ENCODE data around the gene CNRIP1. TPM values are rescaled to one million over a fixed set of nuclear protein-coding genes. Genes with fewer than 3 reads are reported as not detected.

Gene CNRIP1
- total RNA-seq, 1 experiment from 2014 or later, result 1.4 TPM

- TF ChIP-seq, protein P1, sequence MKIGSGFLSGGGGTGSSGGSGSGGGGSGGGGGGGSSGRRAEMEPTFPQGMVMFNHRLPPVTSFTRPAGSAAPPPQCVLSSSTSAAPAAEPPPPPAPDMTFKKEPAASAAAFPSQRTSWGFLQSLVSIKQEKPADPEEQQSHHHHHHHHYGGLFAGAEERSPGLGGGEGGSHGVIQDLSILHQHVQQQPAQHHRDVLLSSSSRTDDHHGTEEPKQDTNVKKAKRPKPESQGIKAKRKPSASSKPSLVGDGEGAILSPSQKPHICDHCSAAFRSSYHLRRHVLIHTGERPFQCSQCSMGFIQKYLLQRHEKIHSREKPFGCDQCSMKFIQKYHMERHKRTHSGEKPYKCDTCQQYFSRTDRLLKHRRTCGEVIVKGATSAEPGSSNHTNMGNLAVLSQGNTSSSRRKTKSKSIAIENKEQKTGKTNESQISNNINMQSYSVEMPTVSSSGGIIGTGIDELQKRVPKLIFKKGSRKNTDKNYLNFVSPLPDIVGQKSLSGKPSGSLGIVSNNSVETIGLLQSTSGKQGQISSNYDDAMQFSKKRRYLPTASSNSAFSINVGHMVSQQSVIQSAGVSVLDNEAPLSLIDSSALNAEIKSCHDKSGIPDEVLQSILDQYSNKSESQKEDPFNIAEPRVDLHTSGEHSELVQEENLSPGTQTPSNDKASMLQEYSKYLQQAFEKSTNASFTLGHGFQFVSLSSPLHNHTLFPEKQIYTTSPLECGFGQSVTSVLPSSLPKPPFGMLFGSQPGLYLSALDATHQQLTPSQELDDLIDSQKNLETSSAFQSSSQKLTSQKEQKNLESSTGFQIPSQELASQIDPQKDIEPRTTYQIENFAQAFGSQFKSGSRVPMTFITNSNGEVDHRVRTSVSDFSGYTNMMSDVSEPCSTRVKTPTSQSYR (CRISPR knock-in tag; IDR thresholded peaks at IDR 0.05), result no peak
- TF ChIP-seq ZNF423 (CRISPR knock-in tag; IDR thresholded peaks at IDR 0.05), result no peak
- TF ChIP-seq, protein P2, sequence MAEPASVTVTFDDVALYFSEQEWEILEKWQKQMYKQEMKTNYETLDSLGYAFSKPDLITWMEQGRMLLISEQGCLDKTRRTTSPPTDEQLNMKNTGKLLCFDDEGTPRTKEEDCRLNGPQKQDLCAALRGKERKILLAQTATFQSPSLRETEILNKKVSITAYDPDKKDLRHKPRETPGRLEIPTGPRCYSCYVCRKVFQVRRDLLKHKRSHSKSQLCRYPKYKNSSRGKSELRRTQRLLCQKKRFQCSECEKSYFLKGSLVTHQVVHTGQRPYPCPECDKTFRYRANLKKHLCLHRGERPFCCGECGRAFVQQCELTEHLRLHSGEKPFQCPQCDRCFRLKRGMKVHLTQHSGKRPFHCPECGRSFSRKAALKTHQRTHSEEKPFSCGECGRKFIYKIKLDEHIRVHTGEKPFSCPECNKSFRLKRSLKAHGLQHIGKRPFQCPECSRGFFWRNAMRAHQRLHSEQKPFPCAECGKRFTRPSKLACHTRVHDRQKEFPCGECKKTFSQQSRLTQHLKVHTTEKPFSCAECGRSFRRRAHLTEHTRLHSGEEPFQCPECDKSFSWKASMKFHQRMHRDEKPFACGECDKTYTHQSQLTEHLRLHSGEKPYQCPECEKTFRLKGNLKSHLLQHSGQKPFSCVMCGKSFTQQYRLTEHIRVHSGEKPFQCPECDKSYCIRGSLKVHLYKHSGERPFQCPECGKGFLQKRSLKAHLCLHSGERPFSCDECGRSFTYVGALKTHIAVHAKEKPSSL (CRISPR knock-in tag; conservative IDR thresholded peaks at IDR 0.05), result no peak
- TF ChIP-seq IRF1 (CRISPR knock-in tag; IDR thresholded peaks at IDR 0.05), result no peak
- TF ChIP-seq NR3C1 (CRISPR knock-in tag; conservative IDR thresholded peaks at IDR 0.05; ENCODE audit: low read depth), result no peak
- TF ChIP-seq TP53 (CRISPR knock-in tag; IDR thresholded peaks at IDR 0.05), result no peak
- no peak for TF ChIP-seq GTF2I (CRISPR knock-in tag; conservative IDR thresholded peaks at IDR 0.05)
- TF ChIP-seq PRRX2 (CRISPR knock-in tag; IDR thresholded peaks at IDR 0.05), result no peak
These were observed 40.1 kb downstream of the CNRIP1 start (continued) for GRCh38 chr2:68279691-68280090.

DNA sequence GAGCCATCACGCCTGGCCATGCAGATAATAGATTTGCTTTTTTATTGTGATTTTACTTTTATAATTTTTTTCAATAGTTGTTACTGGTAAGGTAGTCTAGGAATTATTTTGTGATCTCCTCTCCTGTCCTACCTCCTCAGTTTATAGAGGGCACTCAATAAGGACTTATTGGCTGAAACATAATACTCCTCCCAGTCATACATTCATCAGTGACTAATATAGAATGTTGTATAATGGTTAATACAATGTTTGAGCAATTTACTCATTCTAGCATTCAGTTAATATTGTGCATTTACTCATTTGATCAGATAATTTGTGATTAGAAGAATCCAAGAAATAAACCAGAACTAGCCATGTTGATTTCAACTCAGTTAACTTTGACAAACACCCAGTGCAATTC, 41.6 kb downstream of the CNRIP1 start:
- H3K27ac Mint-ChIP-seq, result no peak overlapping the region
- no peaks in the 10 kb centered on the region for H3K36me3 Mint-ChIP-seq
- no peaks in the 10 kb centered on the region for H3K9me3 Mint-ChIP-seq
- ChIA-PET CTCF (interaction anchor here (0.6 to 2.4 kb wide), 3 partner anchors 24 to 156 kb away, joined by 3 to 7 read pairs (median 6); no protein-coding TSS in a partner anchor), POLR2A (no interaction called here)
- ATAC-seq (no peak), DNase-seq (ENCODE audit: low spot score) (no peak)
- no peak overlapping the region for H3K4me3 Mint-ChIP-seq
- TF ChIP-seq ZNF396 (CRISPR knock-in tag; IDR thresholded peaks at IDR 0.05; ENCODE audit: borderline replicate concordance) (no peak), ETV6 (CRISPR knock-in tag; IDR thresholded peaks at IDR 0.05) (no peak), HMGA2 (CRISPR knock-in tag; IDR thresholded peaks at IDR 0.05) (no peak), CREM (CRISPR knock-in tag; IDR thresholded peaks at IDR 0.05) (no peak), ELF4 (CRISPR knock-in tag; IDR thresholded peaks at IDR 0.05; ENCODE audit: low read depth) (no peak), CBFB (CRISPR knock-in tag; IDR thresholded peaks at IDR 0.05; ENCODE audit: low read depth) (no peak), FOXJ3 (CRISPR knock-in tag; IDR thresholded peaks at IDR 0.05; ENCODE audit: borderline replicate concordance) (no peak), NFE2L1 (CRISPR knock-in tag; IDR thresholded peaks at IDR 0.05) (no peak), NR3C1 (CRISPR knock-in tag; conservative IDR thresholded peaks at IDR 0.05; ENCODE audit: low read depth) (no peak), RORB (CRISPR knock-in tag; IDR thresholded peaks at IDR 0.05) (no peak), AFF4 (CRISPR knock-in tag; IDR thresholded peaks at IDR 0.05; ENCODE audit: borderline replicate concordance) (no peak), TEAD4 (CRISPR knock-in tag; IDR thresholded peaks at IDR 0.05) (no peak), NFYB (CRISPR knock-in tag; conservative IDR thresholded peaks at IDR 0.05; ENCODE audit: low read depth) (no peak), SP1 (CRISPR knock-in tag; conservative IDR thresholded peaks at IDR 0.05) (no peak), SMAD3 (CRISPR knock-in tag; IDR thresholded peaks at IDR 0.05; ENCODE audit: borderline replicate concordance) (no peak)
- TF ChIP-seq, protein P3, sequence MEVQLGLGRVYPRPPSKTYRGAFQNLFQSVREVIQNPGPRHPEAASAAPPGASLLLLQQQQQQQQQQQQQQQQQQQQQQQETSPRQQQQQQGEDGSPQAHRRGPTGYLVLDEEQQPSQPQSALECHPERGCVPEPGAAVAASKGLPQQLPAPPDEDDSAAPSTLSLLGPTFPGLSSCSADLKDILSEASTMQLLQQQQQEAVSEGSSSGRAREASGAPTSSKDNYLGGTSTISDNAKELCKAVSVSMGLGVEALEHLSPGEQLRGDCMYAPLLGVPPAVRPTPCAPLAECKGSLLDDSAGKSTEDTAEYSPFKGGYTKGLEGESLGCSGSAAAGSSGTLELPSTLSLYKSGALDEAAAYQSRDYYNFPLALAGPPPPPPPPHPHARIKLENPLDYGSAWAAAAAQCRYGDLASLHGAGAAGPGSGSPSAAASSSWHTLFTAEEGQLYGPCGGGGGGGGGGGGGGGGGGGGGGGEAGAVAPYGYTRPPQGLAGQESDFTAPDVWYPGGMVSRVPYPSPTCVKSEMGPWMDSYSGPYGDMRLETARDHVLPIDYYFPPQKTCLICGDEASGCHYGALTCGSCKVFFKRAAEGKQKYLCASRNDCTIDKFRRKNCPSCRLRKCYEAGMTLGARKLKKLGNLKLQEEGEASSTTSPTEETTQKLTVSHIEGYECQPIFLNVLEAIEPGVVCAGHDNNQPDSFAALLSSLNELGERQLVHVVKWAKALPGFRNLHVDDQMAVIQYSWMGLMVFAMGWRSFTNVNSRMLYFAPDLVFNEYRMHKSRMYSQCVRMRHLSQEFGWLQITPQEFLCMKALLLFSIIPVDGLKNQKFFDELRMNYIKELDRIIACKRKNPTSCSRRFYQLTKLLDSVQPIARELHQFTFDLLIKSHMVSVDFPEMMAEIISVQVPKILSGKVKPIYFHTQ (CRISPR knock-in tag; IDR thresholded peaks at IDR 0.05), result no peak
- H3K27me3 Mint-ChIP-seq (ENCODE audit: low read depth), result peaks cover 4% of the 10 kb centered on the region
- H3K4me1 Mint-ChIP-seq, result no peaks in the 10 kb centered on the region
